ENCODE measurements around the gene ZFP36L2. TPM values are rescaled to one million over a fixed set of nuclear protein-coding genes. Genes with fewer than 3 reads are reported as not detected.

Gene ZFP36L2
- total RNA-seq, 1 experiment from 2014 or later = 105 TPM

DNA sequence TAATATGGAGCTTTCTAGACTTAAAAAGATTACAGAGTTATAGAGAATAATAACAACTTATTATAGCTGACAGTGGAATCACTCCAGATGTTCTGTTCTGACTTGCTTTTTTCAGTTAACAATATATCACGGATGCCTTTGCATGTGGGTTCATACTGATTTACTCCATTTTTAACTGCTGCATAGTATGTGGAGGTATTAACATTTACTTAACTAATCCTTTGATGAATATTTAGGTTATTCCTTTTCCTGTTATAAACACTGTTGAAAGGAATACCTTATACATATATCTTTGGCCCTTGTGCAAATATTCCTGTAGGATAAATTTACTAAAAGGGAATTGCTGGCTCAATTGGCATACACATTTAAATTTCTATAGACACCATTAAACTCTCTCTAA is 33.1 kb upstream of the ZFP36L2 start:
- no peak overlapping the region for H3K18ac ChIP-seq (ENCODE audit: insufficient read length, low read depth, low read length)
- no peaks in the 10 kb centered on the region for H3K27me3 ChIP-seq (ENCODE audit: insufficient read depth, low read length)
- Mint-ChIP-seq H3K9me3 (no peaks in the 10 kb centered on the region), H3K4me1 (peaks cover 5% of the 10 kb centered on the region in 2 experiments; a peak in 3 of 4 replicates), H3K36me3 (ENCODE audit: insufficient read depth in 1 of 3, low read depth in 3 of 3) (no peaks in the 10 kb centered on the region; a peak in 2 of 7 replicates), H3K4me3 (no peak overlapping the region), H3K27me3 (ENCODE audit: low read depth) (no peaks in the 10 kb centered on the region), H3K27ac (no peak overlapping the region)
- H3K27ac ChIP-seq (ENCODE audit: insufficient read length, low read depth, low read length) = no peak overlapping the region
- H3K79me2 ChIP-seq (ENCODE audit: insufficient read depth, low read length) = no peaks in the 10 kb centered on the region
- H3K14ac ChIP-seq (ENCODE audit: insufficient read depth, low read length) = no peak overlapping the region
- no peak for DNase-seq
- no peak overlapping the region for H3K9ac ChIP-seq (ENCODE audit: extremely low read depth, insufficient read length, low read length)
- no peaks in the 10 kb centered on the region for H3K9me3 ChIP-seq (ENCODE audit: control insufficient read depth, low read depth, low read length)
- no peak overlapping the region for H2BK20ac ChIP-seq (ENCODE audit: low read depth, low read length, poor library complexity, severe bottlenecking)
- no peak overlapping the region for H3K4ac ChIP-seq (ENCODE audit: low read depth, low read length)
- H4K20me1 ChIP-seq (ENCODE audit: control insufficient read depth, insufficient read depth, insufficient read length) = no peaks in the 10 kb centered on the region
- H3K79me1 ChIP-seq (ENCODE audit: insufficient read depth, low read depth, low read length, poor library complexity, severe bottlenecking) = no peaks in the 10 kb centered on the region
- H3K4me1 ChIP-seq (ENCODE audit: insufficient read depth, low read length) = no peaks in the 10 kb centered on the region
- H3K23me2 ChIP-seq (ENCODE audit: insufficient read length, low read depth, low read length, poor library complexity, severe bottlenecking) = no peaks in the 10 kb centered on the region
- H2BK5ac ChIP-seq (ENCODE audit: insufficient read length, low read length) = no peak overlapping the region
- no peak overlapping the region for H4K5ac ChIP-seq (ENCODE audit: insufficient read length, low read depth, low read length)
- no peak overlapping the region for H3T11ph ChIP-seq (ENCODE audit: low read length)
- H2BK15ac ChIP-seq (ENCODE audit: low read depth, low read length) = no peak overlapping the region
- no peak overlapping the region for H3K23ac ChIP-seq (ENCODE audit: insufficient read length, low read depth, low read length)
- H2BK12ac ChIP-seq (ENCODE audit: insufficient read length, low read depth, low read length) = no peak overlapping the region
- TF ChIP-seq, protein P1, sequence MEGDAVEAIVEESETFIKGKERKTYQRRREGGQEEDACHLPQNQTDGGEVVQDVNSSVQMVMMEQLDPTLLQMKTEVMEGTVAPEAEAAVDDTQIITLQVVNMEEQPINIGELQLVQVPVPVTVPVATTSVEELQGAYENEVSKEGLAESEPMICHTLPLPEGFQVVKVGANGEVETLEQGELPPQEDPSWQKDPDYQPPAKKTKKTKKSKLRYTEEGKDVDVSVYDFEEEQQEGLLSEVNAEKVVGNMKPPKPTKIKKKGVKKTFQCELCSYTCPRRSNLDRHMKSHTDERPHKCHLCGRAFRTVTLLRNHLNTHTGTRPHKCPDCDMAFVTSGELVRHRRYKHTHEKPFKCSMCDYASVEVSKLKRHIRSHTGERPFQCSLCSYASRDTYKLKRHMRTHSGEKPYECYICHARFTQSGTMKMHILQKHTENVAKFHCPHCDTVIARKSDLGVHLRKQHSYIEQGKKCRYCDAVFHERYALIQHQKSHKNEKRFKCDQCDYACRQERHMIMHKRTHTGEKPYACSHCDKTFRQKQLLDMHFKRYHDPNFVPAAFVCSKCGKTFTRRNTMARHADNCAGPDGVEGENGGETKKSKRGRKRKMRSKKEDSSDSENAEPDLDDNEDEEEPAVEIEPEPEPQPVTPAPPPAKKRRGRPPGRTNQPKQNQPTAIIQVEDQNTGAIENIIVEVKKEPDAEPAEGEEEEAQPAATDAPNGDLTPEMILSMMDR (conservative IDR thresholded peaks at IDR 0.05) = no peak
- no CpG with 5 or more reads among the region's 1 CpG for WGBS (ENCODE audit: extremely low coverage, insufficient read length, low lambda C conversion rate)
- no peak overlapping the region for H2AK5ac ChIP-seq (ENCODE audit: insufficient read length, low read length)
- H3K56ac ChIP-seq (ENCODE audit: insufficient read length, low read depth, low read length) = no peak overlapping the region
- no peak overlapping the region for H3K4me2 ChIP-seq (ENCODE audit: insufficient read depth, insufficient read length, low read length)
- H4K91ac ChIP-seq (ENCODE audit: insufficient read length, low read depth, low read length) = no peak overlapping the region
- H2AFZ ChIP-seq (ENCODE audit: low read length) = no peak overlapping the region
- H4K8ac ChIP-seq (replicated peaks; ENCODE audit: insufficient read length, low read depth, low read length) = no peak overlapping the region
- H2BK120ac ChIP-seq (ENCODE audit: low read depth, low read length, poor library complexity, severe bottlenecking) = no peak overlapping the region
